ENCODE measurements around the gene SPATC1L. TPM values are rescaled to one million over a fixed set of nuclear protein-coding genes. Genes with fewer than 3 reads are reported as not detected.
A peak's percentile ranks its signal among the peaks of the same experiment; 100 is the strongest.

Gene SPATC1L
- total and polyA plus RNA-seq, 7 donors = 1.9 to 6.0 (median 3.9) TPM

GRCh38 chr21:46161633-46162592 lies 22.3 kb downstream of the SPATC1L start:
- Histone ChIP-seq H3K27ac (no peak overlapping the region), H3K36me3 (ENCODE audit: insufficient read depth in 1 of 2, low read depth in 1 of 2) (no peaks in the 10 kb centered on the region), H3K27me3 (ENCODE audit: insufficient read depth in 3 of 3, low read length in 2 of 3) (no peaks in the 10 kb centered on the region), H3K4me3 (no peak overlapping the region), H3K9me3 (no peaks in the 10 kb centered on the region), H3K4me1 (no peaks in the 10 kb centered on the region)
- no peak for TF ChIP-seq CTCF (IDR thresholded peaks at IDR 0.05)
- ATAC-seq = no peak
- intact Hi-C loops (cut with DNase I) = no loop called here
- WGBS, 3 donors = 73 to 89% (median 86%) methylated on average over 66 to 72 of the region's 72 CpGs
- peak in 1 of 2 donors; percentile 42 for DNase-seq

- Histone ChIP-seq H3K27ac (no peak overlapping the region), H3K27me3 (ENCODE audit: insufficient read depth in 3 of 3, low read length in 2 of 3) (no peaks in the 10 kb centered on the region), H3K9me3 (no peaks in the 10 kb centered on the region), H3K4me3 (no peak overlapping the region), H3K36me3 (ENCODE audit: insufficient read depth in 1 of 2, low read depth in 1 of 2) (no peaks in the 10 kb centered on the region), H3K4me1 (no peaks in the 10 kb centered on the region)
- no peak for TF ChIP-seq CTCF (IDR thresholded peaks at IDR 0.05)
- 64 to 96% (median 82%) methylated on average over 55 to 71 of the region's 72 CpGs for WGBS, 3 donors
- intact Hi-C loops (cut with DNase I) = no loop called here
- peak; percentile 10 to 48 for DNase-seq
- ATAC-seq = no peak
Observed at GRCh38 chr21:46160907-46161632, 23.2 kb downstream of the SPATC1L start.

GRCh38 chr21:46160657-46160906 lies 23.7 kb downstream of the SPATC1L start:
- no peak overlapping the region for H3K27ac ChIP-seq
- no peaks in the 10 kb centered on the region for H3K4me1 ChIP-seq
- 87 to 100% (median 92%) methylated on average over 20 to 22 of the region's 22 CpGs for WGBS, 3 donors
- H3K4me3 ChIP-seq = no peak overlapping the region
- H3K36me3 ChIP-seq (ENCODE audit: insufficient read depth in 1 of 2, low read depth in 1 of 2) = no peaks in the 10 kb centered on the region
- DNase-seq = no peak
- H3K9me3 ChIP-seq = no peaks in the 10 kb centered on the region
- intact Hi-C loops (cut with DNase I) = no loop called here
- no peak for TF ChIP-seq CTCF (IDR thresholded peaks at IDR 0.05)
- ATAC-seq = no peak
- H3K27me3 ChIP-seq (ENCODE audit: insufficient read depth in 3 of 3, low read length in 2 of 3) = no peaks in the 10 kb centered on the region

- H3K36me3 ChIP-seq (ENCODE audit: insufficient read depth in 1 of 2, low read depth in 1 of 2) = no peaks in the 10 kb centered on the region
- no peaks in the 10 kb centered on the region for H3K4me1 ChIP-seq
- no peak for ATAC-seq
- TF ChIP-seq CTCF (IDR thresholded peaks at IDR 0.05) = no peak
- H3K4me3 ChIP-seq = no peak overlapping the region
- no peak overlapping the region for H3K27ac ChIP-seq
- no peaks in the 10 kb centered on the region for H3K9me3 ChIP-seq
- WGBS, 3 donors = 92 to 96% (median 94%) methylated on average over 24 to 32 of the region's 32 CpGs
- H3K27me3 ChIP-seq (ENCODE audit: insufficient read depth in 3 of 3, low read length in 2 of 3) = no peaks in the 10 kb centered on the region
- peak in 1 of 2 donors; percentile 41 for DNase-seq
- intact Hi-C loops (cut with DNase I) = no loop called here
Observed at GRCh38 chr21:46159841-46160656, 24.2 kb downstream of the SPATC1L start.

Data from psoas muscle (tissue), 8 donors.